HepG2 (cell line): ENCODE data around the gene ELF1. TPM values are rescaled to one million over a fixed set of nuclear protein-coding genes. Genes with fewer than 3 reads are reported as not detected.

ENCODE experiments used
- BRD4 ChIP-seq: sonication (generic); formaldehyde crosslinking; IDR thresholded peaks from 2 replicates; pipeline ENCODE4 v1.4.0; 2020; ENCODE audit warnings: missing genetic modification reagents
- ETV5 ChIP-seq: IDR thresholded peaks from 2 replicates; pipeline ENCODE4 v1.6.1; 2018; ENCODE audit warnings: missing biosample characterization, missing genetic modification reagents, inconsistent platforms, borderline replicate concordance
- HNRNPH1 ChIP-seq: fragments of 200-400 bp; formaldehyde crosslinking; optimal IDR thresholded peaks from 2 replicates; pipeline ENCODE3; 2017; ENCODE audit warnings: mild to moderate bottlenecking, low read depth, low read length
- JUN ChIP-seq: sonication (generic); formaldehyde crosslinking; IDR thresholded peaks from 2 replicates; pipeline ENCODE4 v1.4.0; 2020; ENCODE audit warnings: mild to moderate bottlenecking, missing genetic modification reagents
- MEIS2 ChIP-seq: sonication (generic); formaldehyde crosslinking; IDR thresholded peaks from 2 replicates; pipeline ENCODE4 v1.9.0; 2021; ENCODE audit warnings: mild to moderate bottlenecking, missing genetic modification reagents
- PAWR ChIP-seq: sonication (generic); formaldehyde crosslinking; IDR thresholded peaks from 2 replicates; pipeline ENCODE4 v1.4.0; 2020; ENCODE audit warnings: missing genetic modification reagents, mild to moderate bottlenecking, borderline replicate concordance
- RBFOX2 ChIP-seq: fragments of 200-400 bp; formaldehyde crosslinking; IDR thresholded peaks from 2 replicates; pipeline ENCODE4 v1.6.1; 2017; ENCODE audit warnings: low read depth, mild to moderate bottlenecking, low read length
- REL ChIP-seq: sonication (generic); formaldehyde crosslinking; conservative IDR thresholded peaks from 2 replicates; pipeline ENCODE4 v1.8.0; 2022; ENCODE audit warnings: mild to moderate bottlenecking, missing genetic modification reagents, moderate library complexity
- SP2 ChIP-seq: sonication (generic); formaldehyde crosslinking; IDR thresholded peaks from 2 replicates; pipeline ENCODE4 v1.5.1; 2020; ENCODE audit warnings: mild to moderate bottlenecking, missing genetic modification reagents
- TCF7 ChIP-seq: sonication (generic); IDR thresholded peaks from 2 replicates; pipeline ENCODE4 v1.6.1; 2016; ENCODE audit warnings: antibody characterized with exemption, low read depth
- UBTF ChIP-seq: sonication (generic); formaldehyde crosslinking; IDR thresholded peaks from 2 replicates; pipeline ENCODE4 v1.4.0; 2020; ENCODE audit warnings: mild to moderate bottlenecking, missing genetic modification reagents
- ZBTB43 ChIP-seq: sonication (generic); formaldehyde crosslinking; conservative IDR thresholded peaks from 2 replicates; pipeline ENCODE4 v1.4.0; 2020; ENCODE audit warnings: missing genetic modification reagents
- ZNF101 ChIP-seq: sonication (generic); formaldehyde crosslinking; IDR thresholded peaks from 2 replicates; pipeline ENCODE4 v1.4.0; 2020; ENCODE audit warnings: mild to moderate bottlenecking, low read depth, missing genetic modification reagents, borderline replicate concordance
- ZNF143 ChIP-seq: sonication (generic); formaldehyde crosslinking; IDR thresholded peaks from 2 replicates; pipeline ENCODE4 v1.4.0; 2020; ENCODE audit warnings: missing genetic modification reagents
- ZNF230 ChIP-seq: sonication (generic); formaldehyde crosslinking; IDR thresholded peaks from 2 replicates; pipeline ENCODE4 v1.4.0; 2020; ENCODE audit warnings: mild to moderate bottlenecking, missing genetic modification reagents
- ZNF234 ChIP-seq: sonication (generic); formaldehyde crosslinking; conservative IDR thresholded peaks from 2 replicates; pipeline ENCODE4 v1.5.1; 2020; ENCODE audit warnings: mild to moderate bottlenecking, missing genetic modification reagents
- ZNF263 ChIP-seq: sonication (generic); formaldehyde crosslinking; IDR thresholded peaks from 2 replicates; pipeline ENCODE4 v1.4.0; 2020; ENCODE audit warnings: missing genetic modification reagents
- ZNF354B ChIP-seq: sonication (generic); formaldehyde crosslinking; IDR thresholded peaks from 2 replicates; pipeline ENCODE4 v1.8.0; 2022; ENCODE audit warnings: mild to moderate bottlenecking, missing genetic modification reagents
- ZNF501 ChIP-seq: sonication (generic); formaldehyde crosslinking; IDR thresholded peaks from 2 replicates; pipeline ENCODE4 v1.5.1; 2020; ENCODE audit warnings: mild to moderate bottlenecking, moderate library complexity, missing genetic modification reagents
- ZNF619 ChIP-seq: sonication (generic); formaldehyde crosslinking; IDR thresholded peaks from 2 replicates; pipeline ENCODE4 v1.4.0; 2020; ENCODE audit warnings: mild to moderate bottlenecking, missing genetic modification reagents
- ZNF7 ChIP-seq: IDR thresholded peaks from 2 replicates; pipeline ENCODE4 v1.6.1; 2016; ENCODE audit warnings: missing biosample characterization, missing genetic modification reagents
- ZNF883 ChIP-seq: sonication (generic); formaldehyde crosslinking; IDR thresholded peaks from 2 replicates; pipeline ENCODE4 v1.5.1; 2020; ENCODE audit warnings: mild to moderate bottlenecking, missing genetic modification reagents; ENCODE audit errors: not compliant biosample characterization
- ZXDC ChIP-seq: sonication (generic); formaldehyde crosslinking; IDR thresholded peaks from 2 replicates; pipeline ENCODE4 v1.5.0; 2020; ENCODE audit warnings: mild to moderate bottlenecking, missing genetic modification reagents
- polyA plus RNA-seq, 8 experiments: library from polyadenylated mRNA; depleted of rRNA in 3 of 8; stranded (reverse) in 7 of 8; unstranded in 1 of 8; fragments of >200 nt; fragmentation: Illumina TruSeq in 4 of 8; extraction: Trizol in 4 of 8; gene quantifications; 2 replicates each; pipeline versions ENCODE4 v1.2.1 to v1.2.3, GENCODE V29; 2011 to 2016; ENCODE audit warnings: low read depth in 4 of 8, missing spikeins in 1 of 8, mixed read lengths in 1 of 8; ENCODE audit not compliant: insufficient read depth in 1 of 8
- total RNA-seq, 5 experiments: library from RNA; depleted of rRNA; stranded (reverse); fragments of >200 nt; fragmentation: Illumina TruSeq; extraction: Trizol; gene quantifications; 2 replicates each; pipeline ENCODE4 v1.2.3, GENCODE V29; 2016; ENCODE audit warnings: low read depth in 1 of 5

Gene ELF1
- total and polyA plus RNA-seq, 2 of the 13 experiments (the other 11 are each of a cell fraction or from before 2014, with no cell fraction given) = 24.6 to 71.5 TPM

- peak; percentile 57; the same call in 1 of the 2 replicates for TF ChIP-seq ZBTB43 (CRISPR knock-in tag)
- peak; percentile 78; the same call in 1 of the 2 replicates for TF ChIP-seq UBTF (CRISPR knock-in tag)
- TF ChIP-seq ZNF143 (CRISPR knock-in tag) = peak; percentile 80
- TF ChIP-seq ZNF101 (CRISPR knock-in tag) = no peak
- no peak for TF ChIP-seq ZNF234 (CRISPR knock-in tag)
- TF ChIP-seq ZNF354B (CRISPR knock-in tag) = peak; percentile 66; the same call in 1 of the 2 replicates
- TF ChIP-seq TCF7 = no peak
- peak; percentile 65 for TF ChIP-seq RBFOX2
- TF ChIP-seq ZNF501 (CRISPR knock-in tag) = no peak; the same call in 1 of the 2 replicates
- TF ChIP-seq ZNF883 = no peak
- TF ChIP-seq ETV5 (CRISPR knock-in tag) = no peak; the same call in 1 of the 2 replicates
- peak; percentile 64 for TF ChIP-seq HNRNPH1
- 0 out of 2 replicates have a peak, but pooled peaks have one; percentile 72 for TF ChIP-seq PAWR (CRISPR knock-in tag)
- no peak for TF ChIP-seq BRD4
- TF ChIP-seq REL (CRISPR knock-in tag) = no peak
- TF ChIP-seq ZNF619 (CRISPR knock-in tag) = peak; percentile 36
- peak; percentile 48; the same call in 1 of the 2 replicates for TF ChIP-seq MEIS2 (CRISPR knock-in tag)
- TF ChIP-seq JUN (CRISPR knock-in tag) = no peak; the same call in 1 of the 2 replicates
- TF ChIP-seq SP2 = 0 out of 2 replicates have a peak, but pooled peaks have one; percentile 6
- peak; percentile 86 for TF ChIP-seq ZXDC
- peak; percentile 36 for TF ChIP-seq ZNF263
- TF ChIP-seq ZNF7 (CRISPR knock-in tag) = peak; percentile 21; the same call in 1 of the 2 replicates
- TF ChIP-seq ZNF230 (CRISPR knock-in tag) = no peak
Measured at GRCh38 chr13:41061075-41061913, 42.2 kb upstream of the ELF1 start, which contains the start of gene WBP4 (continued).
